ENCODE results near the gene BACH2. TPM values are rescaled to one million over a fixed set of nuclear protein-coding genes. Genes with fewer than 3 reads are reported as not detected.
A peak's percentile ranks its signal among the peaks of the same experiment; 100 is the strongest.
"Not testable (repeated sequence)": the region's sequence is repeated elsewhere in the genome, so short reads cannot be mapped to it uniquely, and the experiment has no call there.

The BACH2 gene
- total RNA-seq, 1 donor, result 3.6 TPM

- H4K20me1 ChIP-seq (ENCODE audit: insufficient read depth, low read length), result no peaks in the 10 kb centered on the region
- peaks cover 3% of the 10 kb centered on the region for H3K4me1 ChIP-seq (ENCODE audit: insufficient read depth, low read length)
- peak; percentile 86 for DNase-seq (ENCODE audit: insufficient read length, low spot score, missing footprints)
- H3K4me3 ChIP-seq (ENCODE audit: insufficient read depth, low read length), result no peak overlapping the region
- no peak overlapping the region for H3K27ac ChIP-seq (ENCODE audit: low read depth, low read length)
- no peaks in the 10 kb centered on the region for H3K9me3 ChIP-seq (ENCODE audit: low read depth, low read length)
- H3K79me2 ChIP-seq (ENCODE audit: insufficient read depth, low read length), result no peaks in the 10 kb centered on the region
- H3K27me3 ChIP-seq (ENCODE audit: insufficient read depth, low read length), result no peaks in the 10 kb centered on the region
- H3K4me2 ChIP-seq (ENCODE audit: insufficient read depth, low read length), result peak overlapping the region; percentile 4
- no peak overlapping the region for H2AFZ ChIP-seq (ENCODE audit: low read length)
- no peaks in the 10 kb centered on the region for H3K36me3 ChIP-seq (ENCODE audit: insufficient read depth, low read length)
- TF ChIP-seq CTCF (IDR thresholded peaks at IDR 0.05; ENCODE audit: extremely low read depth, low read depth, low read length), result no peak
Observed at GRCh38 chr6:90168693-90169131, 127.9 kb downstream of the BACH2 start.

GRCh38 chr6:90167514-90168379 lies 128.9 kb downstream of the BACH2 start:
- H3K9me3 ChIP-seq (ENCODE audit: low read depth, low read length), result no peaks in the 10 kb centered on the region
- H3K36me3 ChIP-seq (ENCODE audit: insufficient read depth, low read length), result no peaks in the 10 kb centered on the region
- H2AFZ ChIP-seq (ENCODE audit: low read length), result no peak overlapping the region
- H3K4me2 ChIP-seq (ENCODE audit: insufficient read depth, low read length), result no peak overlapping the region
- H3K4me3 ChIP-seq (ENCODE audit: insufficient read depth, low read length), result no peak overlapping the region
- no peak overlapping the region for H3K27ac ChIP-seq (ENCODE audit: low read depth, low read length)
- no peaks in the 10 kb centered on the region for H4K20me1 ChIP-seq (ENCODE audit: insufficient read depth, low read length)
- no peaks in the 10 kb centered on the region for H3K79me2 ChIP-seq (ENCODE audit: insufficient read depth, low read length)
- DNase-seq (ENCODE audit: insufficient read length, low spot score, missing footprints), result no peak
- H3K27me3 ChIP-seq (ENCODE audit: insufficient read depth, low read length), result no peaks in the 10 kb centered on the region
- peaks cover 3% of the 10 kb centered on the region for H3K4me1 ChIP-seq (ENCODE audit: insufficient read depth, low read length)
- TF ChIP-seq CTCF (IDR thresholded peaks at IDR 0.05; ENCODE audit: extremely low read depth, low read depth, low read length), result no peak

- H2AFZ ChIP-seq (ENCODE audit: low read length); H4K20me1 ChIP-seq (ENCODE audit: insufficient read depth, low read length); H3K79me2 ChIP-seq (ENCODE audit: insufficient read depth, low read length); H3K4me1 ChIP-seq (ENCODE audit: insufficient read depth, low read length); H3K4me3 ChIP-seq (ENCODE audit: insufficient read depth, low read length); H3K27me3 ChIP-seq (ENCODE audit: insufficient read depth, low read length); H3K4me2 ChIP-seq (ENCODE audit: insufficient read depth, low read length); H3K27ac ChIP-seq (ENCODE audit: low read depth, low read length); H3K36me3 ChIP-seq (ENCODE audit: insufficient read depth, low read length); H3K9me3 ChIP-seq (ENCODE audit: low read depth, low read length); DNase-seq (ENCODE audit: insufficient read length, low spot score, missing footprints): not testable (repeated sequence)
Observed at GRCh38 chr6:90166155-90166924, 130.3 kb downstream of the BACH2 start.

GRCh38 chr6:90162648-90163387 lies 133.8 kb downstream of the BACH2 start:
- no peak overlapping the region for H3K4me2 ChIP-seq (ENCODE audit: insufficient read depth, low read length)
- TF ChIP-seq CTCF (IDR thresholded peaks at IDR 0.05; ENCODE audit: extremely low read depth, low read depth, low read length), result no peak

More at GRCh38 chr6:90162648-90163387, 133.8 kb downstream of the BACH2 start:
- Histone ChIP-seq H3K36me3 (ENCODE audit: insufficient read depth, low read length) (no peaks in the 10 kb centered on the region), H3K9me3 (ENCODE audit: low read depth, low read length) (no peaks in the 10 kb centered on the region), H3K27ac (ENCODE audit: low read depth, low read length) (no peak overlapping the region), H3K27me3 (ENCODE audit: insufficient read depth, low read length) (no peaks in the 10 kb centered on the region), H3K79me2 (ENCODE audit: insufficient read depth, low read length) (no peaks in the 10 kb centered on the region), H4K20me1 (ENCODE audit: insufficient read depth, low read length) (no peaks in the 10 kb centered on the region), H3K4me1 (ENCODE audit: insufficient read depth, low read length) (no peaks in the 10 kb centered on the region), H2AFZ (ENCODE audit: low read length) (no peak overlapping the region), H3K4me3 (ENCODE audit: insufficient read depth, low read length) (no peak overlapping the region)
- DNase-seq (ENCODE audit: insufficient read length, low spot score, missing footprints), result peak; percentile 48
